Muscle layer of duodenum (tissue), 2 donors: ENCODE data around the gene AIFM3.

Experiments
- H3K27ac ChIP-seq: one replicate; pipeline ENCODE4 v1.7.0; 2013; ENCODE audit warnings: mild to moderate bottlenecking, low read length
- H3K27me3 ChIP-seq: one replicate; pipeline ENCODE4 v1.7.0; 2013; ENCODE audit warnings: low read depth, mild to moderate bottlenecking, control low read depth, low read length
- H3K36me3 ChIP-seq, 2 donors: one replicate each; pipeline ENCODE4 v1.7.0; 2013; ENCODE audit warnings: low read length in 2 of 2, control low read depth in 1 of 2, mild to moderate bottlenecking in 1 of 2; ENCODE audit not compliant: insufficient read depth in 2 of 2, control insufficient read depth in 1 of 2
- H3K4me1 ChIP-seq, 2 donors: one replicate each; pipeline ENCODE4 v1.7.0; 2013; ENCODE audit warnings: low read length in 2 of 2, mild to moderate bottlenecking in 2 of 2, control low read depth in 1 of 2, moderate library complexity in 1 of 2; ENCODE audit not compliant: insufficient read depth in 2 of 2, control insufficient read depth in 1 of 2
- H3K4me3 ChIP-seq, 2 donors: one replicate each; pipeline ENCODE4 v1.7.0; 2013; ENCODE audit warnings: low read length in 2 of 2, low read depth in 1 of 2, mild to moderate bottlenecking in 1 of 2
- H3K9me3 ChIP-seq, 2 donors: one replicate each; pipeline ENCODE4 v1.7.0; 2013; ENCODE audit warnings: low read length in 2 of 2, control low read depth in 1 of 2, mild to moderate bottlenecking in 1 of 2; ENCODE audit not compliant: control insufficient read depth in 1 of 2
- donor health status: healthy.

The AIFM3 gene

DNA sequence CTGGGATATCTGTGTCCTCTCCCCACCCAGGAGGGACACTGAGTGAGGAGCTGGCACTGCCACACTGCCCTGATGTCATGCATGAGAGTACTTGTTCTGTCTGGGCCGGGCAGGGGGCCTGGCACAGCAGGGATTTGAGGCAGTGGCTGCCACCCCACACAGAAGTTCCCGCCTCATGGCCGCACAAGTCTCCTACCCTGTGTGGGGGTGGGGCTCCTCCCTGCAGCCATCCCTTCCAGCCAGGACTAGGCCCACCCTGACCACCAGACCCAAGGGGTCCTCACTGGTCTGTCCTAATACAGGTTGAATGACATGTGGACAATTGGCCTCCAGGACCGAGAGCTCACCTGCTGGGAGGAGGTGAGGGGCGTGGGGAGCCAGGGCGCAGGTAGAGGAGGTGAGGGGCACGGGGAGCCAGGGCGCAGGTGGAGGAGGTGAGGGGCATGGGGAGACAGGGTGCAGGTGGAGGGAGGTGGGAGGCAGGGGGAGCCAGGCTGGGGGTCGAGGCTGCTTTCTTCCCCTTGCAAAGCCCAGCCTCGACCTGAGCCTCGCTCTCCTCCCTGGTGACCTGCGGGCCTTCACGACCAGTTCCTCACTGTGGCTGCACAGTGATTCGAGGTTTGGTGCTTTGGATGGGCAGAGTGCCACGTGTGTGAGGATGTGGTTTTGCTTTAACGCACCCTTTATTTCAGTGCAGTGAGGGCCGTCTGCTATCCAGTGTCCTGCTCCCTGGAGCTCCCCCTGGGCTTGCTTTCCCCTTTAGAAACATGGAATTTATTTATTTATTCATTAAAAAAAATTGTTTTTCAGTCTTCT lies 22.5 kb downstream of the AIFM3 start:
- Histone ChIP-seq H3K27me3 (no peaks in the 10 kb centered on the region), H3K4me3 (no peak overlapping the region), H3K4me1 (no peaks in the 10 kb centered on the region), H3K27ac (no peak overlapping the region), H3K9me3 (no peaks in the 10 kb centered on the region), H3K36me3 (peaks cover 13 to 69% of the 10 kb centered on the region in 2 donors)

DNA sequence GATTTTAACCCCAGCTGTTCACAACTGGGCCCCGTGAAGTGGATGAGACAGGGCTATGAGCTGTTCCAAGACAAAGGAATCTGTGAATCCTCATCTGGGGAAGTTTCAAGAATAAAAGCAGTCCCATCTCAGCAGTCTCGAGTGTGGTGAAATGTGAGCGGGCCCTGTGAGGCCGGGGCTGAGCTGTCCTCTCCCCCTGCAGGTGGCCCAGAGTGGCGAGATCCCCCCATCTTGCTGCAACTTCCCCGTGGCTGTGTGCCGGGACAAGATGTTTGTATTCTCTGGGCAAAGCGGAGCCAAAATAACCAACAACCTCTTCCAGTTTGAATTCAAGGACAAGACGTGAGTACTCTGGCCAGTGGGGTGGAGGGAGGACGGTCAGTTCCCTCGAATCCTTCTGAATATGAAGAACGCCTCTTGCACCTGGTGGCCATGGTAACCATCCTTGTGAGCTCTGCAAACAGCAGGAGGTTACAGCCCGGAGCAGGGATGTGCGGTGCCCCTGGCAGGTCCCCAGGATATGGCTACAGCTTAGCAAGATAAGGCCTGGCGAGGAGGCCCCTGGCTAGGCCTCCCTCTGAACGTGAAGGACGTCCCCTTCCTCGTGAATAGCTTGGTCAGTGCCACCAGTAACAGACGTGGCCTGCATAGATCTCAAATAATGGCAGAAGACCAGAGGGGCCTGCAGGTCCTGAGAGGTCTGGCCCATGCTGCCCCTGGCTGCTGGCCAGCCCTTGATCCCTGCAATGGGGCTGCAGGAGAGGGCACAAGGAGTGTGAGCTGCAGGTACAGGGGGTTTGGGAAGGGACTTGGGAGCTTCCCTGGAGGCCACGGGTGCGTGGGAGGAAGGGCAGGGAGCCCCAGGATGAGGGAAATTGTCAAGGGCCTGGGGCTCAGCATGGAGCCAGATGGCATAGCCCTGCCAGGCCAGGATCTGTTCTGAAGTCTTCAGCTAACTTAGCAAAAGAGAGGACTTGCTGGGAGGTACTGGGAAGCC lies 23.4 kb downstream of the AIFM3 start:
- Histone ChIP-seq H3K4me3 (no peak overlapping the region), H3K9me3 (no peaks in the 10 kb centered on the region), H3K27ac (no peak overlapping the region), H3K4me1 (no peaks in the 10 kb centered on the region), H3K27me3 (no peaks in the 10 kb centered on the region), H3K36me3 (peaks cover 13 to 75% of the 10 kb centered on the region in 2 donors)

DNA sequence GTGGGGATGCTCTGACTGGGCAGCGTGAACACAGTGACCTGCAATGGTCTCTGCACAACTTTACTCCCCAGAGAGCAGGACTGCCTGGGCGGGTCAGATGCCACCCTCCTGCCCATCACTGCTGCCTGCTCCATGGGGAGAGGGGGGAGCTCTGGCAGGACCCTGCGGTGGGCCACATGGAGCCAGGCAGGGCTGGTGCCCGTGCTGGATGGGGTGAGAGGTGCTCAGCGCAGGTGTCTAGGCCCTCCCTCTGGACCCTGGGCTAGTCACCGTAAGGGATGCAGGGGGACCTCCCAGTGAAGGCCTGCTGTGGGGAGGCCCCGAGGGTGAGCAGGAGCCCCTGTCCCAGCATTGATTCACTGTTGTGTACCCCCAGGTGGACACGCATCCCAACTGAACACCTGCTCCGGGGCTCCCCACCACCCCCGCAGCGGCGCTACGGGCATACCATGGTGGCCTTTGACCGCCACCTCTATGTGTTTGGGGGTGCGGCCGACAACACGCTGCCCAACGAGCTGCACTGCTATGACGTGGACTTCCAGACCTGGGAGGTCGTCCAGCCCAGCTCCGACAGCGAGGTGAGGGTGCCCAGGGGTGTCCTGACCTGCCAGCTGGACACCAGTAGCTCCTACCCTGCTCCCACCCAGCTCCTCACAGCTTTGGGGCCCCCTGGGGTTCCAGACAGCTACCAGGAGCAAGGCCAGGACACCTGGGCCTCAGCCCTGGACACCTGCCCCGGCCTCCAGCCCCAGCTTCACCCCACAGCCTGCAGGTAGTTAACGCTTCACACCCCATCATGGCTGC lies 24.4 kb downstream of the AIFM3 start:
- Histone ChIP-seq H3K9me3 (no peaks in the 10 kb centered on the region), H3K36me3 (peaks cover 17 to 77% of the 10 kb centered on the region in 2 donors)

DNA sequence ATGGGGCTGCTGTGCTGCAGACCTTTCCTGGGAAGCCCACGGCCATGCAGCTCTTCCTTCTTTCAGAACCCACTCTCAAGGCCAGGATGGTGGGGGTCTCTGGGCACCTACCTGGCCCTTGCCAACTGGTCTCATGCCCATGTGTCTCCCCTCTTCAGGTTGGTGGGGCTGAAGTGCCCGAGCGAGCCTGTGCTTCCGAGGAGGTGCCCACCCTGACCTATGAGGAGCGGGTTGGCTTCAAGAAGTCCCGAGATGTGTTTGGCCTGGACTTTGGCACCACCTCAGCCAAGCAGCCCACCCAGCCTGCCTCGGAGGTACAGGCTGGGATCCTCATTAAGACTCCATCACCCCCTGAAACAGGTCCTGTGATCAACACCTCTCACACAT lies 25.0 kb downstream of the AIFM3 start:
- no peaks in the 10 kb centered on the region for H3K4me1 ChIP-seq
- no peaks in the 10 kb centered on the region for H3K27me3 ChIP-seq
- H3K36me3 ChIP-seq, result peaks cover 17 to 78% of the 10 kb centered on the region in 2 donors
- no peaks in the 10 kb centered on the region for H3K9me3 ChIP-seq
- H3K27ac ChIP-seq, result no peak overlapping the region
- no peak overlapping the region for H3K4me3 ChIP-seq

More for the DNA sequence above, 24.4 kb downstream of the AIFM3 start:
- Histone ChIP-seq H3K27ac (no peak overlapping the region), H3K27me3 (no peaks in the 10 kb centered on the region), H3K4me3 (no peak overlapping the region), H3K4me1 (no peaks in the 10 kb centered on the region)

DNA sequence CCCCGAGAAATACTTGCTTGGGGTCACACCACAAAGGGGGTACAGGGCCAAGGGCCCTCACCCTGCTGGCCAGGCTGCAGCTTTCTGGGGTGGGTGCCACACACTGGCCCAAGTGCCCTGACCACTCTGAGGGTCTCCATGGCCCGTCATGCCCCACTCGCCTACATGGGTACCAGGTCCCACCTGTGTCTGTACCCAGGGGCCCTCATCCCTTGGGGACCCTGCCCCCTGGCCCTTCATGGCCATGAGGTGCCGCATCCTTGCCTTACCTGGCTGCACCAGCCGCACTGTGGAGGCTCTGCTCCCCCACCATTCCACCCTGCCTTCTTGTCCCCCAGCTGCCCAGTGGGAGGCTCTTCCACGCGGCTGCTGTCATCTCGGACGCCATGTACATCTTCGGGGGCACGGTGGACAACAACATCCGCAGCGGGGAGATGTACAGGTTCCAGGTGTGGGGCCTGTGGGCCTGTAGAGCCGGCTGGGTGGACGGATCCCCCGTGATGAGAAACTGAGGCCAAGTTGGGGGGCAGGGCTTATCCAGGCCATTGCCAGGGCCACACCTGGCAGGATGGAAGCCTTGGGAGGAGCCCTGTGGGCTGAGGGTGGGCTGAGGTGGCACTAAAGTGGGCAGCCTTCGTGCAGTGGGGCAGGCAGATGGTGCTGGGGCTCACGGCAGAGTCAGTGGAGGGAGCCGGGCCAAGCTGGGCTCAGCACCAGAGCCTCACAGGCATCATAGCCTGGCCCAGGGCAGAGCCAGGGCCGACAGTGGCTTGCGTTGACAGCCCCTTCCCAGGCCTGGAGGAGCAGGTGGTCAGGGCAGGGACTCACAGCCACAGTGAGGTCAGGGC lies 25.6 kb downstream of the AIFM3 start:
- Histone ChIP-seq H3K27ac (no peak overlapping the region), H3K4me1 (no peaks in the 10 kb centered on the region), H3K4me3 (no peak overlapping the region), H3K9me3 (no peaks in the 10 kb centered on the region), H3K36me3 (peaks cover 17 to 79% of the 10 kb centered on the region in 2 donors), H3K27me3 (no peaks in the 10 kb centered on the region)

DNA sequence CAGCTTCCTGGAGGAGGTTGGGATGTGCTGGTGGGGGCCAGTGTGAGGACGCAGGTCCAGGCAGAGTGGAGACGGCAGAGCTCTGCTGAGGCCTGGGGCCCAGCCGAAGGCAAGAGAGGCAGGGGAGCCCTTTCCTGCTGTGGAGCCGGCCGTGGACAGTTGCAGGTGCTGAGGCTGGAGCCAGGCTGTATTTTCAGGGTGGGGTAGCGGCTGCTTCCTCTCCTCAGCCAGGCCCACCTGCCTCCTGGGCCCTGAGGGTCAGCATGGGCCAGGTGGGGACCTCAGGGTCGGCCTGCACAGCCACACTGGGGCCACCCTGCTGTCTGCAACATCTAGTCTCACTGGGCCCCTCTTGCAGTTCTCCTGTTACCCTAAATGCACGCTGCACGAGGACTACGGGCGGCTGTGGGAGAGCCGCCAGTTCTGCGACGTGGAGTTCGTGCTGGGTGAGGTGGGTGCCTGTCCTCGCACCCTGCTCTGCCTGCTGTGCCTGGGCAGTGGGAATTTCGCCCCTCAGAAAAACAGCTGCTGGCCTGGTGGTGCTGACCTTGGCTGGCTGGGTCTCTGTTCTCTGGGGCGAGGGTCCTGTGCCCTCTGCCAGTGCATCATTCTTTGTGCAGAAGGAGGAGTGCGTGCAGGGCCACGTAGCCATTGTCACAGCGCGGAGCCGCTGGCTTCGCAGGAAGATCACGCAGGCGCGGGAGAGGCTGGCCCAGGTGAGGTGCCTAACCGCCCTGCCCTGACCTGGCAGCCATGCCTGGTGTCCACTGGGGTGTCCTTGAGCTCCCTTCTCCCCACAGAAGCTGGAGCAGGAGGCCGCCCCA lies 26.5 kb downstream of the AIFM3 start:
- Histone ChIP-seq H3K27me3 (no peaks in the 10 kb centered on the region), H3K36me3 (peaks cover 17 to 81% of the 10 kb centered on the region in 2 donors), H3K9me3 (no peaks in the 10 kb centered on the region), H3K4me1 (no peaks in the 10 kb centered on the region), H3K4me3 (no peak overlapping the region), H3K27ac (no peak overlapping the region)

DNA sequence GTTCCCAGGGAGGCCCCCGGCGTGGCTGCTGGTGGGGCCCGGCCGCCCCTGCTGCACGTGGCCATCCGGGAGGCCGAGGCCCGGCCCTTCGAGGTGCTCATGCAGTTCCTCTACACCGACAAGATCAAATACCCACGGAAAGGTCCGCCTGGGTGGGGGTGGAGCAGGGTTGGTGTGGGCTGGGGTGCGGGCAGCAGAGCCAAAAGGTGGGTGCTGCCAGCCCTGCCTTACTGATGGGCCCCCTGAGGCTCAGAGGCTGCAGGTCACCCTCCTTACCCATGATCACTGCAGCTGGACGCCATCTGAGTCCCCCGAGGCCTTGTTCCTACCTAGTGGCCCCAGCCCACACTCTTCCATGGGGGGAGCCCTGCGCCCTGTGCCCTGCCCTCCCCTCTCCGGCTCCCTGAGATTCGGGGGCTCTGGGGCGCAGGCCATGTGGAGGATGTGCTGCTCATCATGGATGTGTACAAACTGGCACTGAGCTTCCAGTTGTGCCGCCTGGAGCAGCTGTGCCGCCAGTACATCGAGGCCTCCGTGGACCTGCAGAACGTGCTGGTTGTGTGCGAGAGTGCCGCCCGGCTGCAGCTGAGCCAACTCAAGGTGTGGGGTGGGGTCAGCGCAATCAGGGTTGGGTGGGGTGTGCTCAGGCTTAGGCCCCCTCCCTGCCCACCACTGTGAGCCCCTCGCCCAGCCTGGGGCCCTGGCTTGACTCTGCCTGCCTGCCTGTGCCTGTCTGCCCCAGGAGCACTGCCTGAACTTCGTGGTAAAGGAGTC lies 27.3 kb downstream of the AIFM3 start:
- Histone ChIP-seq H3K27ac (no peak overlapping the region), H3K9me3 (no peaks in the 10 kb centered on the region), H3K4me1 (no peaks in the 10 kb centered on the region), H3K27me3 (no peaks in the 10 kb centered on the region), H3K4me3 (no peak overlapping the region), H3K36me3 (peaks cover 17 to 89% of the 10 kb centered on the region in 2 donors)

DNA sequence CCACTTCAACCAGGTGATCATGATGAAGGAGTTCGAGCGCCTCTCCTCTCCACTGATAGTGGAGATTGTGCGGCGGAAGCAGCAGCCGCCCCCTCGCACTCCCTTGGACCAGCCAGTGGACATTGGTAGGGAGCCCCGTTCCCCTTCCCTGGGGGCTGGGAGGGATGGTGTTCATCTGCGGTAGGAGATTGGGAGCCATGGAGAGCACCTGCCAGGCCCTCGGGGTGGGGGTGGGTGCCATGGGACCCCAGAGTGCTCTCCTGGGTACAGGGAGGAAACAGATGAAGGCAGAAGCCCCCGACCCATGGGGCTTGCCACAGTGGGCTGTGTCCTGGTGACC lies 27.8 kb downstream of the AIFM3 start:
- H3K27ac ChIP-seq, result no peak overlapping the region
- no peak overlapping the region for H3K4me3 ChIP-seq
- no peaks in the 10 kb centered on the region for H3K27me3 ChIP-seq
- H3K4me1 ChIP-seq, result peaks cover 0 to 5% of the 10 kb centered on the region in 2 donors
- peaks cover 17 to 94% of the 10 kb centered on the region in 2 donors for H3K36me3 ChIP-seq
- H3K9me3 ChIP-seq, result no peaks in the 10 kb centered on the region

DNA sequence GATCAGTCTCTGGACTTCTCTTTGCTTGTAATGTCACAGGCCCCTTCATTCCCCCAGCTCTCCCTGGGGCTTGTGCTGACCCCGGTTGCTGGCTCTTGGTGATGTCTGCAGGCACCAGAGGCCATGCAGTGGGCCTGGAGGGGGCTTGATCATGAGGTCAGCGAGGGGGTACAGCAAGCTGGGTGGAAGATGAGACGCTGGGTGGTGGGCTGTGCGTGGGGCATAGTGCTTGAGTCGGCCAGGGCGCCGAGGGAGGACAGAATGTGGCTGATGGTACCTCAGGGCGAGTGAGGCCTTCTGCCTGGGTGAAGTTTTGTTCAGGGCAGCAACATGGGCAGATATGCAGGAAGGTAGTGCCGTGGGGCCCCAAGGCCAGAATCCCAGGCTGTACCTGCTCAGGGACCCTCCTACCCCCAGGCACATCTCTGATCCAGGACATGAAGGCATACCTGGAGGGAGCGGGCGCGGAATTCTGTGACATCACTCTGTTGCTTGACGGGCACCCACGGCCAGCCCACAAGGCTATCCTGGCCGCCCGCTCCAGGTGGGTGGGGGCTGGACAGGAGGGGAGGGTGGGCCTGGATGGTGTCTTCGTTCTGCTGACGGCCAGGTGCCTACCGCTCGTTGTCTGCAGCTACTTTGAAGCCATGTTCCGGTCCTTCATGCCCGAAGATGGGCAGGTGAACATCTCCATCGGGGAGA lies 28.4 kb downstream of the AIFM3 start:
- Histone ChIP-seq H3K27ac (no peak overlapping the region), H3K27me3 (no peaks in the 10 kb centered on the region), H3K4me3 (no peak overlapping the region), H3K9me3 (no peaks in the 10 kb centered on the region), H3K36me3 (peaks cover 14 to 95% of the 10 kb centered on the region in 2 donors), H3K4me1 (peaks cover 3 to 11% of the 10 kb centered on the region in 2 donors)
